Ishikawa (cell line): ENCODE results near the gene RND2.

Experiments used
- CEBPB ChIP-seq: IDR thresholded peaks from 2 replicates; pipeline ENCODE4 v1.6.1; 2012
- CREB1 ChIP-seq: IDR thresholded peaks from 2 replicates; pipeline ENCODE4 v1.6.1; 2012; ENCODE audit warnings: low read depth
- EGR1 ChIP-seq: IDR thresholded peaks from 2 replicates; pipeline ENCODE4 v1.6.1; 2012
- EP300 ChIP-seq: IDR thresholded peaks from 2 replicates; pipeline ENCODE4 v1.6.1; 2012; ENCODE audit warnings: borderline replicate concordance
- FOXM1 ChIP-seq: IDR thresholded peaks from 2 replicates; pipeline ENCODE4 v1.6.1; 2012; ENCODE audit warnings: low read depth, borderline replicate concordance
- NFIC ChIP-seq: IDR thresholded peaks from 2 replicates; pipeline ENCODE4 v1.6.1; 2012
- RAD21 ChIP-seq: IDR thresholded peaks from 2 replicates; pipeline ENCODE4 v1.6.1; 2012; ENCODE audit warnings: low read depth
- TAF1 ChIP-seq: IDR thresholded peaks from 2 replicates; pipeline ENCODE4 v1.6.1; 2012; ENCODE audit warnings: low read depth, mild to moderate bottlenecking
- TCF12 ChIP-seq: IDR thresholded peaks from 2 replicates; pipeline ENCODE4 v1.6.1; 2012; ENCODE audit warnings: low read depth
- TEAD4 ChIP-seq: IDR thresholded peaks from 2 replicates; pipeline ENCODE4 v1.6.1; 2012
- YY1 ChIP-seq: IDR thresholded peaks from 2 replicates; pipeline ENCODE4 v1.6.1; 2012; ENCODE audit warnings: low read depth
- ZBTB7A ChIP-seq: IDR thresholded peaks from 2 replicates; pipeline ENCODE4 v1.6.1; 2012; ENCODE audit warnings: low read depth
- TF ChIP-seq, protein P1 (sequence below): IDR thresholded peaks from 2 replicates; pipeline ENCODE4 v1.6.1; 2012; ENCODE audit warnings: low read depth, mild to moderate bottlenecking
- TF ChIP-seq, protein P2 (sequence below): IDR thresholded peaks from 2 replicates; pipeline ENCODE4 v1.6.1; 2012
- TF ChIP-seq, protein P3 (sequence below): IDR thresholded peaks from 2 replicates; pipeline ENCODE4 v1.6.1; 2012

Gene RND2

DNA sequence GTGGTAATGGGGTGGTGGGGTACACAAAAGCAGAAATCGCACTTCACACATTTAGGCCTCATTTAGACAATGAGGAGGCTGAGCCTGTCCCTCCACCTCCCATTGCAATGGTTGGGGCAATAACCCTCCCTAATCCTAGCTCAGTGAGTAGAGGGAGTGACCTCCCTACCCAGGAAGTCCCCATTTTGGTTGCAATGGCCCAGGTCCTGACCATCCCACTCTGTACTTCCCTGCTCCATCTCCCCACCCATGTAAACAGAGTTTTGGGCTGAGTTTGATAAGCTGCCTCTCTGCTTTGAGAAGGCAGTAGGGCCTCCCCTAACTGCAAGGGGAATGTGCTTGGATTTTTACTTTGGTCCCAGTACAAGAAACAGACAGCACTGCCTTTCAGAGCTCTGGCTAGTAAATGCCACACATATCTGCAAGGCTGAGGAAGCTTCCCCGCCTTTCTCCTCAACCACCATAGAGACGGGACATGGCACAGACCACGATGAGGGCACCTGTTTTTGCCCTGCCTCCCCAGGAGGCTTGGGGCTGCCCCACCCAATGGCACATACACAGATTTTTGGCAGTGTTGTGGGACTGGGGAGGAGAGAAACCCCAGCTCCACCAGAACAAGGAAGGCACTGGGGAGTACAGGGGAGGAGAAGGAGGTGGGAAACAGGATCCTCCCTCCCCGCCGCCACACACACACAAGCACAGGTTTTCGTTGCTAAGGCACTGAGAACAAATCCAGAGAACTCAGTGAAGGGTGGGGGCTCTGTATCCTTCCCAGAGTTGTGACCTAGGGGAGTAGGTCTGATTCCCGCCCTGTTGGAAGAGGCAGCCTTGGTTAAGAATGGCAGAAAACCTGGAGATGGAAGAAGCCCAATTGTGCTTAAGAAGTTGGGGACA lies 10.1 kb upstream of the RND2 start:
- TF ChIP-seq TCF12 = no peak

DNA sequence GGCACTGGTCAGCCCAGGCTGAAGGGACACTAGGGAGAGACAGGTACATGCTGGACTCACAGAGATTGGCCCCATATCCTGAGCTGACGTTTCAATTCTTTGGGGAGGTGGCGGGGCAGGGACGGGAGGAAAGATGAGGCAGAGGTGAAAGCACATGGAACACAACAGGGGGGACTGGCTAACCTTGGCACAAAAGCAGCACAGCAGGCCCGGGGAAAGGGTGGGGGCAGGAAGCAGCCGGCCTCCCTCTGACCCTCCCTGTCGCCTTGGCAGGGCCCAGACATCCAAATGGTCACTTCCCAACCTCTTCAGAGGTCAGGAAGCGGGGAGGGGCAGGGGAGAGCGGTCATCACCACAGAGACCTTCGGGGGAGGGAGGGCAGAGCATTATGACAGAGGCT lies 9.5 kb upstream of the RND2 start:
- no peak for TF ChIP-seq ZBTB7A
- no peak for TF ChIP-seq TCF12
- no peak for TF ChIP-seq CEBPB
- no peak for TF ChIP-seq TAF1
- no peak for TF ChIP-seq RAD21
- TF ChIP-seq TEAD4 = no peak
- TF ChIP-seq, protein P1, sequence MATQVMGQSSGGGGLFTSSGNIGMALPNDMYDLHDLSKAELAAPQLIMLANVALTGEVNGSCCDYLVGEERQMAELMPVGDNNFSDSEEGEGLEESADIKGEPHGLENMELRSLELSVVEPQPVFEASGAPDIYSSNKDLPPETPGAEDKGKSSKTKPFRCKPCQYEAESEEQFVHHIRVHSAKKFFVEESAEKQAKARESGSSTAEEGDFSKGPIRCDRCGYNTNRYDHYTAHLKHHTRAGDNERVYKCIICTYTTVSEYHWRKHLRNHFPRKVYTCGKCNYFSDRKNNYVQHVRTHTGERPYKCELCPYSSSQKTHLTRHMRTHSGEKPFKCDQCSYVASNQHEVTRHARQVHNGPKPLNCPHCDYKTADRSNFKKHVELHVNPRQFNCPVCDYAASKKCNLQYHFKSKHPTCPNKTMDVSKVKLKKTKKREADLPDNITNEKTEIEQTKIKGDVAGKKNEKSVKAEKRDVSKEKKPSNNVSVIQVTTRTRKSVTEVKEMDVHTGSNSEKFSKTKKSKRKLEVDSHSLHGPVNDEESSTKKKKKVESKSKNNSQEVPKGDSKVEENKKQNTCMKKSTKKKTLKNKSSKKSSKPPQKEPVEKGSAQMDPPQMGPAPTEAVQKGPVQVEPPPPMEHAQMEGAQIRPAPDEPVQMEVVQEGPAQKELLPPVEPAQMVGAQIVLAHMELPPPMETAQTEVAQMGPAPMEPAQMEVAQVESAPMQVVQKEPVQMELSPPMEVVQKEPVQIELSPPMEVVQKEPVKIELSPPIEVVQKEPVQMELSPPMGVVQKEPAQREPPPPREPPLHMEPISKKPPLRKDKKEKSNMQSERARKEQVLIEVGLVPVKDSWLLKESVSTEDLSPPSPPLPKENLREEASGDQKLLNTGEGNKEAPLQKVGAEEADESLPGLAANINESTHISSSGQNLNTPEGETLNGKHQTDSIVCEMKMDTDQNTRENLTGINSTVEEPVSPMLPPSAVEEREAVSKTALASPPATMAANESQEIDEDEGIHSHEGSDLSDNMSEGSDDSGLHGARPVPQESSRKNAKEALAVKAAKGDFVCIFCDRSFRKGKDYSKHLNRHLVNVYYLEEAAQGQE = no peak
- no peak for TF ChIP-seq YY1
- no peak for TF ChIP-seq EP300
- TF ChIP-seq EGR1 = no peak
- TF ChIP-seq, protein P2, sequence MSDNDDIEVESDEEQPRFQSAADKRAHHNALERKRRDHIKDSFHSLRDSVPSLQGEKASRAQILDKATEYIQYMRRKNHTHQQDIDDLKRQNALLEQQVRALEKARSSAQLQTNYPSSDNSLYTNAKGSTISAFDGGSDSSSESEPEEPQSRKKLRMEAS = no peak
- TF ChIP-seq, protein P3, sequence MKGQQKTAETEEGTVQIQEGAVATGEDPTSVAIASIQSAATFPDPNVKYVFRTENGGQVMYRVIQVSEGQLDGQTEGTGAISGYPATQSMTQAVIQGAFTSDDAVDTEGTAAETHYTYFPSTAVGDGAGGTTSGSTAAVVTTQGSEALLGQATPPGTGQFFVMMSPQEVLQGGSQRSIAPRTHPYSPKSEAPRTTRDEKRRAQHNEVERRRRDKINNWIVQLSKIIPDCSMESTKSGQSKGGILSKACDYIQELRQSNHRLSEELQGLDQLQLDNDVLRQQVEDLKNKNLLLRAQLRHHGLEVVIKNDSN = no peak
- no peak for TF ChIP-seq CREB1
- no peak for TF ChIP-seq FOXM1
- TF ChIP-seq NFIC = no peak

DNA sequence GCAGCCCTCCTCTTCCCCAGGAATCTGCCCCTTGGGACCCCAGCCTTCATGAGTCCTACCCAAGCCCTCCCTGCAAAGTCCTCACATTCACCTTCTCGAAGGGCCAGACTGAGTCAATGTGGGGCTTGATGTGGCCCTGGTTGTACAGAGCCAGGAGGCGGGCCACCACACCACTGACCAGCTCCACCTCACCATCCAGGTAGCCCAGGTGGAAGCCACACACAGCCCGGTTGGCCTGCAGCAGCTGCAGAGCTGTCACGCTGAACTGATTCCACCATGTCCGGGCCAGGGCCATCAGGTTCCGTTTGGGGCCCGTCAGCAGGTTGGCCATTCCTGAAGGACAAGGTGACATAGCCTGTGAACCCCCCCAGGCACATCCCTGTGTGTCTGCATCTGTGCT lies 8.8 kb upstream of the RND2 start:
- TF ChIP-seq RAD21 = no peak
- TF ChIP-seq FOXM1 = no peak
- TF ChIP-seq NFIC = no peak
- TF ChIP-seq, protein P1 = no peak
- TF ChIP-seq YY1 = no peak
- TF ChIP-seq EGR1 = no peak
- TF ChIP-seq CREB1 = no peak

DNA sequence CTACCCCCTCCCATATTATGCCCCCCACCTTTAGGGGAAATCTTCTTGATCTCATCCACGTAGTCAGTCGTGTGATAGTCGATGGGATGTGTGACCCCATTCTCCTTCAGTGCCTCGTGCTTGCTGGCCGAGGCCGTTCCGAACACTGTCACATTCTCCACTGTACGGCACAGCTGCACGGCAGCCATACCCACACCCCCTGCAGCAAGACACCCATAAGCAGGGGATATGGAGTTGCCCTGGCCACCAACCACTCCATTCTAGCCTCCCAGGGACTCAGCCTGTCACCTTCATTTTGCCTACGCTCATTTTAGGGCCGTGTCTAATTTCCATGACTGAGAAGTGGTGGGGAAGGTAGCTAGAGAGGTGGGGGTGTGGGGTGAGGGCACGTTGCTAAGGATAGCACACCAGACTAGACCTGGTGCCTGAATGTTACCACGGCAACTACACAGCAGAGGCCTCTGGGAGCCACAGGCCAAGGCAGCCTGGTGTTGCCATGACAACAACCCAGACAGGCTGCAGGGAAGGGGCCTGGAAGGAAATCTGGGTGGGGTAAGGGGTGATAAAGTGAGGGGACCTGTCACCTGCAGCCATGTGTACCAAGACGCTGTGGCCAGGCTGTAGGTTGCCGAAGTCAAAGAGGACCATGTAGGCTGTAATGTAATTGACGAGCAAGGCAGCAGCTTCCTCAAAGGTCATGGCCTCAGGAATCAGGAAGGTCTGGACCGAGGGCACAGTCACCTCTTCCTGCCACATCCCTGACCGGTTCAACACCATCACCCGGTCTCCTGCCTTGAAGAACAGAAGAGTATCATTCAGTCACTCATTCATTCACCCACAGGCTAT lies 6.8 kb upstream of the RND2 start:
- TF ChIP-seq EP300 (no peak), CEBPB (no peak), NFIC (no peak), EGR1 (no peak), TAF1 (no peak), YY1 (no peak), TEAD4 (no peak)
- TF ChIP-seq, protein P2 = no peak
- TF ChIP-seq, protein P1 = no peak
- TF ChIP-seq, protein P3 = no peak
